GM12873 (cell line): Measurements from ENCODE around the gene PRPF39.

Source experiments
- TF ChIP-seq, protein P1 (sequence below): IDR thresholded peaks from 2 replicates; pipeline ENCODE4 v1.5.1; 2012; ENCODE audit warnings: low read depth, mild to moderate bottlenecking, moderate library complexity, low read length, control low read depth; ENCODE audit not compliant: insufficient read depth; ENCODE audit errors: missing control alignments

PRPF39 gene

GRCh38 chr14:45144658-45145057 lies 60.7 kb downstream of the PRPF39 start:
- TF ChIP-seq, protein P1, sequence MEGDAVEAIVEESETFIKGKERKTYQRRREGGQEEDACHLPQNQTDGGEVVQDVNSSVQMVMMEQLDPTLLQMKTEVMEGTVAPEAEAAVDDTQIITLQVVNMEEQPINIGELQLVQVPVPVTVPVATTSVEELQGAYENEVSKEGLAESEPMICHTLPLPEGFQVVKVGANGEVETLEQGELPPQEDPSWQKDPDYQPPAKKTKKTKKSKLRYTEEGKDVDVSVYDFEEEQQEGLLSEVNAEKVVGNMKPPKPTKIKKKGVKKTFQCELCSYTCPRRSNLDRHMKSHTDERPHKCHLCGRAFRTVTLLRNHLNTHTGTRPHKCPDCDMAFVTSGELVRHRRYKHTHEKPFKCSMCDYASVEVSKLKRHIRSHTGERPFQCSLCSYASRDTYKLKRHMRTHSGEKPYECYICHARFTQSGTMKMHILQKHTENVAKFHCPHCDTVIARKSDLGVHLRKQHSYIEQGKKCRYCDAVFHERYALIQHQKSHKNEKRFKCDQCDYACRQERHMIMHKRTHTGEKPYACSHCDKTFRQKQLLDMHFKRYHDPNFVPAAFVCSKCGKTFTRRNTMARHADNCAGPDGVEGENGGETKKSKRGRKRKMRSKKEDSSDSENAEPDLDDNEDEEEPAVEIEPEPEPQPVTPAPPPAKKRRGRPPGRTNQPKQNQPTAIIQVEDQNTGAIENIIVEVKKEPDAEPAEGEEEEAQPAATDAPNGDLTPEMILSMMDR = no peak

DNA sequence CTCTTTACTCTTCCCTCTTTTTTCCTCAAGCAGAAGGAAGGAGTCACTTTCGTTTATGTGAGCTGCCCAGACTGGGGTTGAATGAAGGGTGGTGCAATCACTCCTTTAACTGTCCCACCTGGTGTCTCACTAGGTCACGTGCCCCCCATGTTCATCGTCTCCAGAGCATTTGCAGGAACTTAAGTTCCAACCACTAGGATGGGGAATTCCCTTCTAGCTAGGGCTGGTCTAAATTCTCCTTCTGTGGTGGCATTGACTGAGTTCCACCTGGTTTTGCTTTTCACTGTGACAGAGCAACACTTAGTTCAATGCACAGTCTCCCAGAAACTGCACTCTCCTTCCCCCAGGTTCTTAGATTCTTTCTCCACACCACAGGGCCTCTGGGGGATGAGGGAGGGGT lies 61.3 kb downstream of the PRPF39 start:
- TF ChIP-seq, protein P1 = no peak

- TF ChIP-seq, protein P1 = no peak
These were observed 65.7 kb downstream of the PRPF39 start for GRCh38 chr14:45149602-45150001.

GRCh38 chr14:45150386-45150890 lies 66.5 kb downstream of the PRPF39 start:
- TF ChIP-seq, protein P1 = no peak

- TF ChIP-seq, protein P1 = no peak
These were observed 72.2 kb downstream of the PRPF39 start for GRCh38 chr14:45156067-45156466.
